OCI-LY7 (cell line): ENCODE data around the gene DBNDD1.

ENCODE experiments used
- EZH2phosphoT487 ChIP-seq: fragments of 200-600 bp; sonication (generic); IDR thresholded peaks from 2 replicates; pipeline ENCODE4 v1.6.1; 2018; ENCODE audit warnings: low read depth, borderline replicate concordance, mild to moderate bottlenecking, mixed run types, antibody characterized with exemption, low read length, moderate library complexity, mixed read lengths
- TF ChIP-seq, protein P1 (sequence below): fragments of 200-600 bp; sonication (generic); conservative IDR thresholded peaks from 2 replicates; pipeline ENCODE4 v1.5.1; 2014; ENCODE audit warnings: mild to moderate bottlenecking, antibody characterized with exemption, low read length, moderate library complexity, mixed read lengths

DNA sequence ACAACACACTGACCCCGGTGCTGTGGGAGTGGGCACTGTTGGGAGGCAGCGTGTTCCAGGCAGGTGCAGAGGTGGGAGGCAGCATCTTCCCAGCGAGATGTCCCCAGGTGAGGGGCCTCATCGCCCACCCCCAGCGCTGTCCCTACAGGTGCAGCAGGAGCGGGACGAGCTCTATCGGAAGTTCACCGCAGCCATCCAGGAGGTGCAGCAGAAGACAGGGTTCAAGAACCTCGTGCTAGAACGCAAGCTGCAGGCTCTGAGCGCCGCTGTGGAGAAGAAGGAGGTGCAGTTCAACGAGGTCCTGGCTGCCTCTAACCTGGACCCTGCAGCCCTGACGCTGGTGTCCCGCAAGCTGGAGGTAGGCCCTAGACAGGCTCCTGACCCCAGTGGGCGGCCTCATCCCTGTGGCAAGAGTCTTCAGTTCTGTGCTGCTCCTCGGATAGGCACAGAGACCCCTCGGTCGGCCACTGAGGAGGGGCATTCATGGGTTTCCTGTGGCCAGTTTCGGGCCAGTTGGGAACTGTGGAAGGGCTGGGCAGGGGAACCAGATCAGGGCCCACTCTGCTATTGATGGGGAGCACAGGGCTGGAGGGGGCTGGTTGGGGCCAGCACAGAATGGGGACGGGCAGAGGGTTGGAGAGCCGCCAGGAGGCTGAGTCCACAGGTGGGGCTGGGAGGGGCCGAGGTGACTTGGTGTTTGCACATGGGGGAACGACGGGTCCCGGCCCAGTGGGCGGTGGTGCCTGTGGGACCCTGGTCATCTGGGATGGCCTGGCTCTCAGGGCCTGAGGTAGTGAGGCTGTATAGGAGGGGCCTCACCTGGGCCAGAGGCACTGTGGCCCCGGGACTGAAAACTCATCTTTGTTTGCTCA is 21.1 kb upstream of the DBNDD1 start:
- TF ChIP-seq, protein P1, sequence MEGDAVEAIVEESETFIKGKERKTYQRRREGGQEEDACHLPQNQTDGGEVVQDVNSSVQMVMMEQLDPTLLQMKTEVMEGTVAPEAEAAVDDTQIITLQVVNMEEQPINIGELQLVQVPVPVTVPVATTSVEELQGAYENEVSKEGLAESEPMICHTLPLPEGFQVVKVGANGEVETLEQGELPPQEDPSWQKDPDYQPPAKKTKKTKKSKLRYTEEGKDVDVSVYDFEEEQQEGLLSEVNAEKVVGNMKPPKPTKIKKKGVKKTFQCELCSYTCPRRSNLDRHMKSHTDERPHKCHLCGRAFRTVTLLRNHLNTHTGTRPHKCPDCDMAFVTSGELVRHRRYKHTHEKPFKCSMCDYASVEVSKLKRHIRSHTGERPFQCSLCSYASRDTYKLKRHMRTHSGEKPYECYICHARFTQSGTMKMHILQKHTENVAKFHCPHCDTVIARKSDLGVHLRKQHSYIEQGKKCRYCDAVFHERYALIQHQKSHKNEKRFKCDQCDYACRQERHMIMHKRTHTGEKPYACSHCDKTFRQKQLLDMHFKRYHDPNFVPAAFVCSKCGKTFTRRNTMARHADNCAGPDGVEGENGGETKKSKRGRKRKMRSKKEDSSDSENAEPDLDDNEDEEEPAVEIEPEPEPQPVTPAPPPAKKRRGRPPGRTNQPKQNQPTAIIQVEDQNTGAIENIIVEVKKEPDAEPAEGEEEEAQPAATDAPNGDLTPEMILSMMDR: no peak
- no peak for TF ChIP-seq EZH2phosphoT487
